HepG2 (cell line): ENCODE data around the gene CBLB. TPM values are rescaled to one million over a fixed set of nuclear protein-coding genes. Genes with fewer than 3 reads are reported as not detected.

Experiments used
- ATAD3A ChIP-seq: sonication (generic); formaldehyde crosslinking; IDR thresholded peaks from 2 replicates; pipeline ENCODE4 v1.4.0; 2020; ENCODE audit warnings: missing genetic modification reagents
- CBX1 ChIP-seq: IDR thresholded peaks from one replicate; pipeline ENCODE4 v1.6.1; 2016; ENCODE audit warnings: antibody characterized with exemption, low read depth
- CEBPB ChIP-seq: IDR thresholded peaks from 2 replicates; pipeline ENCODE4 v1.6.1; 2011; ENCODE audit warnings: low read depth, low read length, improper control_type of control experiment, borderline replicate concordance
- CEBPG ChIP-seq: IDR thresholded peaks from 2 replicates; pipeline ENCODE4 v1.6.1; 2016
- DNMT3B ChIP-seq: conservative IDR thresholded peaks from 2 replicates; pipeline ENCODE4 v1.6.1; 2016; ENCODE audit warnings: missing biosample characterization, control low read depth
- GABPA ChIP-seq, 2 experiments: IDR thresholded peaks; 2 replicates each; pipeline ENCODE4 v1.6.1; 2011 to 2016; ENCODE audit warnings: low read depth in 2 of 2, low read length in 1 of 2, missing biosample characterization in 1 of 2, missing genetic modification characterization in 1 of 2
- HIVEP1 ChIP-seq: sonication (generic); formaldehyde crosslinking; IDR thresholded peaks from 2 replicates; pipeline ENCODE4 v1.4.0; 2020; ENCODE audit warnings: mild to moderate bottlenecking, missing genetic modification reagents
- MXD4 ChIP-seq: IDR thresholded peaks from 2 replicates; pipeline ENCODE4 v1.6.1; 2016; ENCODE audit warnings: mild to moderate bottlenecking, missing biosample characterization, missing genetic modification reagents
- NONO ChIP-seq, 2 experiments: fragments of 450-650 bp in 1 of 2; sonication (generic) in 1 of 2; formaldehyde crosslinking in 1 of 2; IDR thresholded peaks in 1 of 2; conservative IDR thresholded peaks in 1 of 2; 2 replicates each; pipeline versions ENCODE4 v1.6.1 to v1.8.0; 2017 to 2022; ENCODE audit warnings: mild to moderate bottlenecking in 1 of 2, missing genetic modification reagents in 1 of 2, moderate library complexity in 1 of 2
- PHB2 ChIP-seq: fragments of 450-650 bp; IDR thresholded peaks from 2 replicates; pipeline ENCODE4 v1.6.1; 2018; ENCODE audit not compliant: partially characterized antibody
- PHF20 ChIP-seq: sonication (generic); formaldehyde crosslinking; IDR thresholded peaks from 2 replicates; pipeline ENCODE4 v1.5.0; 2020; ENCODE audit warnings: mild to moderate bottlenecking, missing genetic modification reagents
- RBAK ChIP-seq: sonication (generic); formaldehyde crosslinking; IDR thresholded peaks from 2 replicates; pipeline ENCODE4 v1.5.1; 2020; ENCODE audit warnings: mild to moderate bottlenecking, missing genetic modification reagents
- RBM39 ChIP-seq: fragments of 200-400 bp; formaldehyde crosslinking; IDR thresholded peaks from one replicate; pipeline ENCODE4 v1.6.1; 2018; ENCODE audit warnings: antibody characterized with exemption, mild to moderate bottlenecking, low read depth, low read length; ENCODE audit not compliant: poor library complexity, severe bottlenecking
- SPEN ChIP-seq: sonication (generic); formaldehyde crosslinking; IDR thresholded peaks from 2 replicates; pipeline ENCODE4 v1.5.1; 2020; ENCODE audit warnings: low read depth, mild to moderate bottlenecking, missing genetic modification reagents
- TCF12 ChIP-seq, 2 experiments: fragments of 450-650 bp in 1 of 2; sonication (generic) in 1 of 2; formaldehyde crosslinking in 1 of 2; IDR thresholded peaks; 2 replicates each; pipeline versions ENCODE4 v1.6.1 to v1.8.0; 2017 to 2022; ENCODE audit warnings: antibody characterized with exemption in 1 of 2, mild to moderate bottlenecking in 1 of 2, missing genetic modification reagents in 1 of 2, moderate library complexity in 1 of 2
- TRIM24 ChIP-seq: sonication (generic); formaldehyde crosslinking; IDR thresholded peaks from 2 replicates; pipeline ENCODE4 v1.8.0; 2022; ENCODE audit warnings: mild to moderate bottlenecking, missing genetic modification reagents
- ZNF143 ChIP-seq: sonication (generic); formaldehyde crosslinking; IDR thresholded peaks from 2 replicates; pipeline ENCODE4 v1.4.0; 2020; ENCODE audit warnings: missing genetic modification reagents
- ZNF773 ChIP-seq: sonication (generic); formaldehyde crosslinking; IDR thresholded peaks from 2 replicates; pipeline ENCODE4 v1.4.0; 2020; ENCODE audit warnings: missing genetic modification reagents, borderline replicate concordance
- polyA plus RNA-seq, 8 experiments: library from polyadenylated mRNA; depleted of rRNA in 3 of 8; stranded (reverse) in 7 of 8; unstranded in 1 of 8; fragments of >200 nt; fragmentation: Illumina TruSeq in 4 of 8; extraction: Trizol in 4 of 8; gene quantifications; 2 replicates each; pipeline versions ENCODE4 v1.2.1 to v1.2.3, GENCODE V29; 2011 to 2016; ENCODE audit warnings: low read depth in 4 of 8, missing spikeins in 1 of 8, mixed read lengths in 1 of 8; ENCODE audit not compliant: insufficient read depth in 1 of 8
- total RNA-seq, 5 experiments: library from RNA; depleted of rRNA; stranded (reverse); fragments of >200 nt; fragmentation: Illumina TruSeq; extraction: Trizol; gene quantifications; 2 replicates each; pipeline ENCODE4 v1.2.3, GENCODE V29; 2016; ENCODE audit warnings: low read depth in 1 of 5
- TF ChIP-seq, protein P1 (sequence below): sonication (generic); formaldehyde crosslinking; conservative IDR thresholded peaks from 2 replicates; pipeline ENCODE4 v1.5.0; 2020; ENCODE audit warnings: missing genetic modification reagents
- TF ChIP-seq, protein P2 (sequence below): sonication (generic); formaldehyde crosslinking; IDR thresholded peaks from 2 replicates; pipeline ENCODE4 v1.5.0; 2020; ENCODE audit warnings: missing genetic modification reagents
- TF ChIP-seq, protein P3 (sequence below): sonication (generic); formaldehyde crosslinking; IDR thresholded peaks from 2 replicates; pipeline ENCODE4 v1.4.0; 2020; ENCODE audit warnings: mild to moderate bottlenecking, low read depth, missing genetic modification reagents
- TF ChIP-seq, protein P4 (sequence below): sonication (generic); formaldehyde crosslinking; IDR thresholded peaks from 2 replicates; pipeline ENCODE4 v1.4.0; 2020; ENCODE audit warnings: missing genetic modification reagents
- TF ChIP-seq, protein P5 (sequence below): sonication (generic); formaldehyde crosslinking; IDR thresholded peaks from 2 replicates; pipeline ENCODE4 v1.4.0; 2020; ENCODE audit warnings: missing genetic modification reagents

CBLB gene
- total and polyA plus RNA-seq, 2 of the 13 experiments (the other 11 are each of a cell fraction or from before 2014, with no cell fraction given) = 9.8 to 16.4 TPM

DNA sequence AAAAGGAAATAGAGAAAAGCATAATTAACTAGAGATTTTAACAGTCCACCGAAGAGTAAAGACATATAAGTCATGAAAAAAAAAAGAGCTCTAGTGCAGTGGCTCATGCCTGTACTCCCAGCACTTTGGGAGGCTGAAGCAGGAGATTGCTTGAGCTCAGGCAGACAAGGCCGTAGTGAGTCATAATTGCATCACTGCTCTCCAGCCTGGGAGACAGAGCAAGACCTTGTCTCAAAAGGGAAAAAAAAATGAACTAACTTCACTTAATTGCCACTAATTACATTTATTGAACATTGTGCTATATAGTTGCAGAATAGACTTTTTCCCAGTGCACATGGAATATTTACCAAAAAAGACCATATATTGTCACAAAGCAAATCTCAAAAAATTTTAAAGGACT lies 221.8 kb downstream of the CBLB start (continued):
- TF ChIP-seq, protein P1, sequence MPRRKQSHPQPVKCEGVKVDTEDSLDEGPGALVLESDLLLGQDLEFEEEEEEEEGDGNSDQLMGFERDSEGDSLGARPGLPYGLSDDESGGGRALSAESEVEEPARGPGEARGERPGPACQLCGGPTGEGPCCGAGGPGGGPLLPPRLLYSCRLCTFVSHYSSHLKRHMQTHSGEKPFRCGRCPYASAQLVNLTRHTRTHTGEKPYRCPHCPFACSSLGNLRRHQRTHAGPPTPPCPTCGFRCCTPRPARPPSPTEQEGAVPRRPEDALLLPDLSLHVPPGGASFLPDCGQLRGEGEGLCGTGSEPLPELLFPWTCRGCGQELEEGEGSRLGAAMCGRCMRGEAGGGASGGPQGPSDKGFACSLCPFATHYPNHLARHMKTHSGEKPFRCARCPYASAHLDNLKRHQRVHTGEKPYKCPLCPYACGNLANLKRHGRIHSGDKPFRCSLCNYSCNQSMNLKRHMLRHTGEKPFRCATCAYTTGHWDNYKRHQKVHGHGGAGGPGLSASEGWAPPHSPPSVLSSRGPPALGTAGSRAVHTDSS (CRISPR knock-in tag) = no peak
- TF ChIP-seq, protein P2, sequence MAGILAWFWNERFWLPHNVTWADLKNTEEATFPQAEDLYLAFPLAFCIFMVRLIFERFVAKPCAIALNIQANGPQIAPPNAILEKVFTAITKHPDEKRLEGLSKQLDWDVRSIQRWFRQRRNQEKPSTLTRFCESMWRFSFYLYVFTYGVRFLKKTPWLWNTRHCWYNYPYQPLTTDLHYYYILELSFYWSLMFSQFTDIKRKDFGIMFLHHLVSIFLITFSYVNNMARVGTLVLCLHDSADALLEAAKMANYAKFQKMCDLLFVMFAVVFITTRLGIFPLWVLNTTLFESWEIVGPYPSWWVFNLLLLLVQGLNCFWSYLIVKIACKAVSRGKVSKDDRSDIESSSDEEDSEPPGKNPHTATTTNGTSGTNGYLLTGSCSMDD = no peak
- TF ChIP-seq ATAD3A (no peak), GABPA (IDR thresholded peaks at IDR 0.05; ENCODE audit: low read depth, low read length) (no peak), GABPA (CRISPR knock-in tag; IDR thresholded peaks at IDR 0.05; ENCODE audit: low read depth) (no peak), PHF20 (CRISPR knock-in tag) (no peak), NONO (IDR thresholded peaks at IDR 0.05) (no peak), NONO (CRISPR knock-in tag; conservative IDR thresholded peaks at IDR 0.05) (no peak), MXD4 (CRISPR knock-in tag) (no peak), SPEN (CRISPR knock-in tag) (no peak), PHB2 (no peak), ZNF773 (CRISPR knock-in tag) (no peak), CEBPB (peak; percentile 76; the same call in 1 of the 2 replicates), HIVEP1 (CRISPR knock-in tag) (no peak), CEBPG (peak; percentile 59), RBAK (no peak), RBM39 (no peak), DNMT3B (CRISPR knock-in tag) (no peak), TCF12 (IDR thresholded peaks at IDR 0.05) (no peak), TCF12 (CRISPR knock-in tag; IDR thresholded peaks at IDR 0.05) (no peak), CBX1 (no peak), TRIM24 (no peak), ZNF143 (CRISPR knock-in tag) (no peak)
- TF ChIP-seq, protein P3, sequence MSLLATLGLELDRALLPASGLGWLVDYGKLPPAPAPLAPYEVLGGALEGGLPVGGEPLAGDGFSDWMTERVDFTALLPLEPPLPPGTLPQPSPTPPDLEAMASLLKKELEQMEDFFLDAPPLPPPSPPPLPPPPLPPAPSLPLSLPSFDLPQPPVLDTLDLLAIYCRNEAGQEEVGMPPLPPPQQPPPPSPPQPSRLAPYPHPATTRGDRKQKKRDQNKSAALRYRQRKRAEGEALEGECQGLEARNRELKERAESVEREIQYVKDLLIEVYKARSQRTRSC = no peak
- TF ChIP-seq, protein P4, sequence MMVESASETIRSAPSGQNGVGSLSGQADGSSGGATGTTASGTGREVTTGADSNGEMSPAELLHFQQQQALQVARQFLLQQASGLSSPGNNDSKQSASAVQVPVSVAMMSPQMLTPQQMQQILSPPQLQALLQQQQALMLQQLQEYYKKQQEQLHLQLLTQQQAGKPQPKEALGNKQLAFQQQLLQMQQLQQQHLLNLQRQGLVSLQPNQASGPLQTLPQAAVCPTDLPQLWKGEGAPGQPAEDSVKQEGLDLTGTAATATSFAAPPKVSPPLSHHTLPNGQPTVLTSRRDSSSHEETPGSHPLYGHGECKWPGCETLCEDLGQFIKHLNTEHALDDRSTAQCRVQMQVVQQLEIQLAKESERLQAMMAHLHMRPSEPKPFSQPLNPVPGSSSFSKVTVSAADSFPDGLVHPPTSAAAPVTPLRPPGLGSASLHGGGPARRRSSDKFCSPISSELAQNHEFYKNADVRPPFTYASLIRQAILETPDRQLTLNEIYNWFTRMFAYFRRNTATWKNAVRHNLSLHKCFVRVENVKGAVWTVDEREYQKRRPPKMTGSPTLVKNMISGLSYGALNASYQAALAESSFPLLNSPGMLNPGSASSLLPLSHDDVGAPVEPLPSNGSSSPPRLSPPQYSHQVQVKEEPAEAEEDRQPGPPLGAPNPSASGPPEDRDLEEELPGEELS = no peak
- TF ChIP-seq, protein P5, sequence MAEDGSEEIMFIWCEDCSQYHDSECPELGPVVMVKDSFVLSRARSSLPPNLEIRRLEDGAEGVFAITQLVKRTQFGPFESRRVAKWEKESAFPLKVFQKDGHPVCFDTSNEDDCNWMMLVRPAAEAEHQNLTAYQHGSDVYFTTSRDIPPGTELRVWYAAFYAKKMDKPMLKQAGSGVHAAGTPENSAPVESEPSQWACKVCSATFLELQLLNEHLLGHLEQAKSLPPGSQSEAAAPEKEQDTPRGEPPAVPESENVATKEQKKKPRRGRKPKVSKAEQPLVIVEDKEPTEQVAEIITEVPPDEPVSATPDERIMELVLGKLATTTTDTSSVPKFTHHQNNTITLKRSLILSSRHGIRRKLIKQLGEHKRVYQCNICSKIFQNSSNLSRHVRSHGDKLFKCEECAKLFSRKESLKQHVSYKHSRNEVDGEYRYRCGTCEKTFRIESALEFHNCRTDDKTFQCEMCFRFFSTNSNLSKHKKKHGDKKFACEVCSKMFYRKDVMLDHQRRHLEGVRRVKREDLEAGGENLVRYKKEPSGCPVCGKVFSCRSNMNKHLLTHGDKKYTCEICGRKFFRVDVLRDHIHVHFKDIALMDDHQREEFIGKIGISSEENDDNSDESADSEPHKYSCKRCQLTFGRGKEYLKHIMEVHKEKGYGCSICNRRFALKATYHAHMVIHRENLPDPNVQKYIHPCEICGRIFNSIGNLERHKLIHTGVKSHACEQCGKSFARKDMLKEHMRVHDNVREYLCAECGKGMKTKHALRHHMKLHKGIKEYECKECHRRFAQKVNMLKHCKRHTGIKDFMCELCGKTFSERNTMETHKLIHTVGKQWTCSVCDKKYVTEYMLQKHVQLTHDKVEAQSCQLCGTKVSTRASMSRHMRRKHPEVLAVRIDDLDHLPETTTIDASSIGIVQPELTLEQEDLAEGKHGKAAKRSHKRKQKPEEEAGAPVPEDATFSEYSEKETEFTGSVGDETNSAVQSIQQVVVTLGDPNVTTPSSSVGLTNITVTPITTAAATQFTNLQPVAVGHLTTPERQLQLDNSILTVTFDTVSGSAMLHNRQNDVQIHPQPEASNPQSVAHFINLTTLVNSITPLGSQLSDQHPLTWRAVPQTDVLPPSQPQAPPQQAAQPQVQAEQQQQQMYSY = no peak
